Endodermal cell (in vitro differentiated cells): ENCODE data around the gene GPC4. TPM values are rescaled to one million over a fixed set of nuclear protein-coding genes. Genes with fewer than 3 reads are reported as not detected.
A peak's percentile ranks its signal among the peaks of the same experiment; 100 is the strongest.

Experiments
- DNase-seq: peaks from one replicate; pipeline ENCODE4 v3.0.0-alpha.2; 2017
- H3K27ac ChIP-seq: 2 replicates; pipeline ENCODE4 v1.5.1; 2013; ENCODE audit warnings: mild to moderate bottlenecking, low read depth, low read length, moderate library complexity
- H3K27me3 ChIP-seq: 2 replicates; pipeline ENCODE4 v1.6.1; 2013; ENCODE audit warnings: mild to moderate bottlenecking, low read length, moderate library complexity; ENCODE audit not compliant: insufficient read depth, control insufficient read depth, poor library complexity, severe bottlenecking
- H3K36me3 ChIP-seq: 2 replicates; pipeline ENCODE4 v1.7.0; 2013; ENCODE audit warnings: mild to moderate bottlenecking, low read length, moderate library complexity; ENCODE audit not compliant: control insufficient read depth, insufficient read depth
- H3K4me1 ChIP-seq: one replicate; pipeline ENCODE4 v1.7.0; 2013; ENCODE audit warnings: low read length; ENCODE audit not compliant: control insufficient read depth, insufficient read depth
- H3K4me3 ChIP-seq: 2 replicates; pipeline ENCODE4 v1.5.1; 2013; ENCODE audit warnings: mild to moderate bottlenecking, low read length, moderate library complexity
- H3K9ac ChIP-seq: 2 replicates; pipeline ENCODE4 v1.6.1; 2013; ENCODE audit warnings: mild to moderate bottlenecking, low read length, moderate library complexity; ENCODE audit not compliant: poor library complexity, severe bottlenecking; ENCODE audit errors: extremely low read depth
- H3K9me3 ChIP-seq: 2 replicates; pipeline ENCODE4 v1.6.1; 2013; ENCODE audit warnings: mild to moderate bottlenecking, low read length, moderate library complexity; ENCODE audit not compliant: control insufficient read depth
- H3K27ac Mint-ChIP-seq: 2 replicates; pipeline ENCODE4 v1.8.0; 2020; ENCODE audit warnings: mixed read lengths
- H3K27me3 Mint-ChIP-seq: 2 replicates; pipeline ENCODE4 v1.8.0; 2021; ENCODE audit warnings: mild to moderate bottlenecking, mixed read lengths; ENCODE audit not compliant: insufficient read depth
- H3K36me3 Mint-ChIP-seq: 2 replicates; pipeline ENCODE4 v1.8.0; 2020; ENCODE audit warnings: low read depth, mixed read lengths
- H3K4me1 Mint-ChIP-seq: 2 replicates; pipeline ENCODE4 v1.8.0; 2020; ENCODE audit warnings: mixed read lengths
- H3K4me3 Mint-ChIP-seq: 2 replicates; pipeline ENCODE4 v1.8.0; 2020; ENCODE audit warnings: mild to moderate bottlenecking, moderate library complexity, mixed read lengths
- H3K9me3 Mint-ChIP-seq: 2 replicates; pipeline ENCODE4 v1.8.0; 2020; ENCODE audit warnings: mild to moderate bottlenecking, mixed read lengths
- WGBS, 2 experiments: methylation state at CpG; one replicate each; pipeline versions ENCODE4 v1.1.5 to v1.1.7; 2013; ENCODE audit warnings: missing lambda C conversion rate in 2 of 2, mixed read lengths in 1 of 2; ENCODE audit not compliant: insufficient coverage in 1 of 2, insufficient read length in 1 of 2; 5-methylcytosine and 5-hydroxymethylcytosine counted together
- total RNA-seq, 2 donors: library from RNA; stranded (reverse); fragmentation: NEBNext Ultra II Directional in 1 of 2; extraction: Animal tissue kit (Norgen Biotek cat#: 25700) in 1 of 2; gene quantifications; 2 replicates in 1 of 2; 3 replicates in 1 of 2; pipeline ENCODE4 v1.2.1, GENCODE V29; 2021
- TF ChIP-seq, protein P1 (sequence below): fragments of 200-600 bp; sonication (generic); conservative IDR thresholded peaks from 2 replicates; pipeline ENCODE4 v1.5.0; 2021; ENCODE audit warnings: antibody characterized with exemption, mild to moderate bottlenecking

Gene GPC4
- total RNA-seq, 2 donors from 2014 or later = 281 to 829 TPM

DNA sequence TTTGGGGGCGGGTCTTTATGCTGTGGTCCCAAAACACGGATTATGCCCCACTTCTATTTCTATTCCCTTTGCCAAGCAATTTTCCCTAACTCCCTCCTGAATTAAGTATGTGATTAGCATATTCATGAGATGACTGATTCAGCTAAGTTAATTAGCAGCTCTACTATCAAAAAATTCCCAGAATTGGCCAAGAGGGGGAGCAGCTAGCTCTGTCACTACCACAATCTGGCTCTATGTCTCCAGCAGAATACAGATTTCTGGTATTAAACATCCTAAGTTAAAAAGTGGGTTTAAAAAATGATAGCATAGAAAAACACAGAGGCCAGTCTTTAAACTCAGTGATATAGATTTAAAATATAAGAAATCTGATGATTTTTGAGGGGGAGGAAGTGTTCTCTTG is 80.3 kb downstream of the GPC4 start:
- no peaks in the 10 kb centered on the region for H3K9me3 Mint-ChIP-seq
- Histone ChIP-seq H3K4me1 (no peaks in the 10 kb centered on the region), H3K27ac (no peak overlapping the region), H3K9ac (no peak overlapping the region), H3K4me3 (no peak overlapping the region), H3K36me3 (peaks cover 72% of the 10 kb centered on the region), H3K9me3 (no peaks in the 10 kb centered on the region), H3K27me3 (no peaks in the 10 kb centered on the region)
- H3K27me3 Mint-ChIP-seq = no peaks in the 10 kb centered on the region
- DNase-seq = no peak
- peaks cover 85% of the 10 kb centered on the region for H3K36me3 Mint-ChIP-seq
- H3K27ac Mint-ChIP-seq = peak overlapping the region; percentile 30
- no peak overlapping the region for H3K4me3 Mint-ChIP-seq
- 74% methylated on average over 2 of the region's 2 CpGs; no CpG with 5 or more reads in 1 of the 2 experiments for WGBS, 2 experiments
- TF ChIP-seq, protein P1, sequence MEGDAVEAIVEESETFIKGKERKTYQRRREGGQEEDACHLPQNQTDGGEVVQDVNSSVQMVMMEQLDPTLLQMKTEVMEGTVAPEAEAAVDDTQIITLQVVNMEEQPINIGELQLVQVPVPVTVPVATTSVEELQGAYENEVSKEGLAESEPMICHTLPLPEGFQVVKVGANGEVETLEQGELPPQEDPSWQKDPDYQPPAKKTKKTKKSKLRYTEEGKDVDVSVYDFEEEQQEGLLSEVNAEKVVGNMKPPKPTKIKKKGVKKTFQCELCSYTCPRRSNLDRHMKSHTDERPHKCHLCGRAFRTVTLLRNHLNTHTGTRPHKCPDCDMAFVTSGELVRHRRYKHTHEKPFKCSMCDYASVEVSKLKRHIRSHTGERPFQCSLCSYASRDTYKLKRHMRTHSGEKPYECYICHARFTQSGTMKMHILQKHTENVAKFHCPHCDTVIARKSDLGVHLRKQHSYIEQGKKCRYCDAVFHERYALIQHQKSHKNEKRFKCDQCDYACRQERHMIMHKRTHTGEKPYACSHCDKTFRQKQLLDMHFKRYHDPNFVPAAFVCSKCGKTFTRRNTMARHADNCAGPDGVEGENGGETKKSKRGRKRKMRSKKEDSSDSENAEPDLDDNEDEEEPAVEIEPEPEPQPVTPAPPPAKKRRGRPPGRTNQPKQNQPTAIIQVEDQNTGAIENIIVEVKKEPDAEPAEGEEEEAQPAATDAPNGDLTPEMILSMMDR = peak; percentile 82
- peaks cover 51% of the 10 kb centered on the region for H3K4me1 Mint-ChIP-seq

DNA sequence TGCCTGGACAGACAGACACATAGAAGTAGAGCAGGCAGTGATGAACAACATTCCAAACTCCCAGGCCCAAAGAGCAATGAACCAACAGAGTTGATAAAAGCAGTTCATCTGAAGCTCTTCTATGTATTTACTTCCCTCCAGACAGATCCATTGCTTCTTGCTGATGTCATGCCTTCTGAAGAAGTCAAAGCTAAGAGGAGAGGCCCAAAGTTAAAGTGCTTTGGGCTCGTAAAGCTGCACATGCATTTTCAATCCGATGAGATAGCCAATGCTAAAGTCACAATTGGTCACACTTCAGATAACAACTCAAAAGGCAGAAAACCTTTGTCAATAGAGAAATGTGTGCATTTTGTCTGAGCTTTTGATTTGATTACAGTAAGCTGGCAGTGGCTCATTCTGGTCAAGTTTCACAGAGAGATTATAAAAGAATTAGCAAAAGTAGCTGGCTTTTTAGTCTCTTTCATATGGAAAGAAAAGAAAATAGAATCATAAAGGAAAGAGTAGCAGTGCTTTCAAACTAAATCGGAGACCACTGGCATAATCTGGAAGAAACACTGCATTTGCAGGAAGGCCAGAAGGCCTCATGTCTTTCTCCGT is 82.0 kb downstream of the GPC4 start:
- Mint-ChIP-seq H3K27ac (peak overlapping the region; percentile 84), H3K4me3 (no peak overlapping the region)
- WGBS, 2 experiments = 85 to 100% methylated on average over 1 to 4 of the region's 4 CpGs

DNA sequence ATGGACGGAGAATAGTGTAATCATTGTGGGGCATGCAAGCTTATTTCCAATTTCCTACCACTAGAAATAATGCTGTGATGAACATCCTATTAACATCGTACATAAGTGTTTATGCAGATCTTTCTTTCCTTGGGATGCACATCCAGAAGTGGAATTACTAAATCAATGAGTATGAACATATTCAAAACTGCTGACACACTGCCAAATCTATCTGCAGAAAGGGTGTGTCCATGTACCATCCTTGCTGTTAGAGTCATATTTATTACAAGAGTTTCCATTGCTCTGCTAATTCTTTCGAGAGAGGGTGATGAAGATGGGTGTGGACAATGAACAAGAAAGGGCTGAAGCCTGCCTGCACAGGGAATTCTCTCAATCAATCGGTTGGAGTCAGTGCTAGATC is 82.6 kb downstream of the GPC4 start:
- H3K36me3 ChIP-seq = peaks cover 63% of the 10 kb centered on the region
- no peak for DNase-seq
- 100% methylated on average over 2 to 4 of the region's 4 CpGs for WGBS, 2 experiments
- H3K4me1 Mint-ChIP-seq = peaks cover 54% of the 10 kb centered on the region
- H3K9ac ChIP-seq = no peak overlapping the region
- H3K4me3 ChIP-seq = no peak overlapping the region
- no peaks in the 10 kb centered on the region for H3K27me3 ChIP-seq
- no peaks in the 10 kb centered on the region for H3K9me3 Mint-ChIP-seq
- H3K9me3 ChIP-seq = no peaks in the 10 kb centered on the region
- H3K27me3 Mint-ChIP-seq = no peaks in the 10 kb centered on the region
- H3K4me3 Mint-ChIP-seq = no peak overlapping the region
- H3K27ac Mint-ChIP-seq = peak overlapping the region; percentile 84
- TF ChIP-seq, protein P1 = no peak
- H3K4me1 ChIP-seq = no peaks in the 10 kb centered on the region
- peaks cover 71% of the 10 kb centered on the region for H3K36me3 Mint-ChIP-seq
- H3K27ac ChIP-seq = no peak overlapping the region

More for the DNA sequence above, 82.0 kb downstream of the GPC4 start:
- Histone ChIP-seq H3K27ac (no peak overlapping the region), H3K9ac (no peak overlapping the region), H3K36me3 (peaks cover 68% of the 10 kb centered on the region), H3K27me3 (no peaks in the 10 kb centered on the region), H3K9me3 (no peaks in the 10 kb centered on the region), H3K4me3 (no peak overlapping the region), H3K4me1 (no peaks in the 10 kb centered on the region)
- Mint-ChIP-seq H3K27me3 (no peaks in the 10 kb centered on the region), H3K9me3 (no peaks in the 10 kb centered on the region), H3K4me1 (peaks cover 52% of the 10 kb centered on the region), H3K36me3 (peaks cover 74% of the 10 kb centered on the region)
- DNase-seq = no peak
- TF ChIP-seq, protein P1 = no peak
